ENCODE measurements around the gene NOXA1. TPM values are rescaled to one million over a fixed set of nuclear protein-coding genes. Genes with fewer than 3 reads are reported as not detected.
A peak's percentile ranks its signal among the peaks of the same experiment; 100 is the strongest.
"Not testable (repeated sequence)": the region's sequence is repeated elsewhere in the genome, so short reads cannot be mapped to it uniquely, and the experiment has no call there.

The NOXA1 gene
- total RNA-seq, 1 donor from 2014 or later: 3.3 TPM

DNA sequence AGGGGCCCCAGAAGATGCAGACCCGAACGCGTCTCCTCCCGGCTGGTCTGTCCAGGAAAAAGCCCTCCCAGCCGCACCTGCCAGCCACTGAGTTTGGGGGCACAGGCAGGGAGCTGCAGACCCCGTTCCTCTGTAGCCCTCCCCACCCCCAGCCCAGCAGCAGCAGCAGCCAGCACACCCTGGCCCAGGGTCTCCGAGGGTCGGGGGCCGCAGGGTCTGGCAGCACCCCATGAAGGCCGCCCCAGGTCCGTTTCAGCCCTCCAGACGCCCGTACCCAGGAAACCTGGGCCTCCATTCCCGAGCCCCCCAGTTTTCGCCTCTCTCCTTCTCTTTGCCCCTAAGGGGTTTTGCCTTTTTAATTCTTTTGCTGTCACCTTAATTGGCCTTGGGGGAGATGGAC, 19.9 kb upstream of the NOXA1 start:
- intact Hi-C loops (cut with DNase I): no loop called here
- DNase-seq (ENCODE audit: low spot score): no peak

DNA sequence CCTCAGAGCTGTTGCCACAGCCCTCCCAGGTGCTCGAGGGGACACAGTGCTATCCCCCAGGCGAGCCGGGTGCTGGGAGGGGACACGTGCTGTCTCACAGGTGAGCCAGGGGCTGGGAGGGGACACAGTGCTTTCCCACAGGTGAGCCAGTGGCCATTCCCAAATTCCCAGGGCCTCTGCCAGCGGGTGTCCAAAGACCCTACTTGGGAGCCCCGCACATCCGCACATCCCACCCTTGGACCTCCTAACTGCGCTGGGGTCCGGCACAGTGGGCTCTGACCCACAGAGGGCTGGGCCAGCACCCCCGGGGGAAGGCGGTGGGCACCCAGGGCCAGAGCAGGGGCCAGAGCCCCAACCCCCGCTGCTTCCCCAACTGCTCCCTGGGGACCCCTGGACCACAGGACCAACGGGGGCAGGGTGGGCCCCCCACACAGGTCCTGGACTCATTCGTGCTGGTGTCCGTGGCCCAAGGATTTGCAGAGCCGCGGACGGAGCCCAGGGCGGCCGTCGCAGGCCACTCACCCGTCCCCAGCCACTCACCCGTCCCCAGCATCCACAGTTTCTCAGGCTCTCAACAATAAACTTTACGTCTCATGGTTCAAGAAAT, 18.1 kb upstream of the NOXA1 start:
- intact Hi-C loops (cut with DNase I): no loop called here

DNA sequence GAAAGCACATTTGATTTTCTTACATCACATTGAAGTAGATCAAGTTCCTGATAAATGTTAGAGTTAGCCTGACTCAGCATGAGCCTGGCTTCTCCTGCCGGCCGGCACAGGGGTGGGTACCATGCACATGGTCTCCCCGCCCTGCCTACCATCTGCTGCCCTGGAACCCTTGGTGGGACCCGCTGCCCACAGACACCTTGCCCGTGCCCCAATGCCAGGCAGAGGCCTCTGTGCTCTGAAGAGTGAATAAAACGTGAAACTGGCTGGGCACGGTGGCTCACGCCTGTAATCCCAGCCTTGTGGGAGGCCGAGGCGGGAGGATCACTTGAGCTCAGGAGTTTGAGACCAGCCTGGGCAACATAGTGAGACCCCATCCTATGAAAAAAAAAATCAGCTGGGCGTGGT, 17.5 kb upstream of the NOXA1 start:
- DNase-seq (ENCODE audit: low spot score): no peak
- intact Hi-C loops (cut with DNase I): loop anchor here (2.0 kb wide), 1 partner anchor 111 kb away; no protein-coding TSS in a partner anchor

More for the DNA sequence above, 18.1 kb upstream of the NOXA1 start:
- DNase-seq (ENCODE audit: low spot score): no peak

DNA sequence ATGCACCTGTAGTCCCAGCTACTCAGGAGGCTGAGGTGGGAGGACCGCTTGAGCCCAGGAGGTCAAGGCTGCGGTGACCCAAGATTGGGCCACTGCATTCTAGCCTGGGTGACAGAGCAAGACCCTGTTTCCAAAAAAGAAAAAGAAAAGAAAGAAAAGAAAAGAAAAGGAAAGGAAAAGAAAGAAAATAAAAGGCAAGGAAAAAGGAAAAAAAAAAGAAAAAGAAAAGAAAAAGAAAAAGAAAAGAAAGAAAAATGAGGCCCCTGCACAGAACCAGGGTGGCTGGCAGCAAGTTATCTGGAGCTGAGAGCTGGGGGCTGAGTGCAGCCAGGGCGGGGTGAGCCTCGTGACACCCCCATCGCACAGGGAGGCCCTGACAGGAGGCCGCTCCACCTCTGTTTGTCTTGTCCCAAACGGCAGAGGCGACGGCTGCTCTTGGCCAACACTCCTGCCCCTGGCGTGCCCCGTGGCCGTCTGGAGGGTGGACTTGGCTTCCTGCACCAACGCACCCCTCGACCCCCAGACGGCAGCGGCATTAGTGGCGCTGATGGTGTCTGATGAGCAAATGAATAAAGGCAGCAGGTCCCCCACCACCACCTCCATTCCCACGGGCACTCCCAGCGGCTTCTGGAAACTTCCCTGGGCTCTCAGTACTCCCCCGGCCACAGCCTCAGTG, 17.0 kb upstream of the NOXA1 start:
- no peak for DNase-seq (ENCODE audit: low spot score)
- intact Hi-C loops (cut with DNase I): loop anchor here (2.0 kb wide), 1 partner anchor 111 kb away; no protein-coding TSS in a partner anchor

DNA sequence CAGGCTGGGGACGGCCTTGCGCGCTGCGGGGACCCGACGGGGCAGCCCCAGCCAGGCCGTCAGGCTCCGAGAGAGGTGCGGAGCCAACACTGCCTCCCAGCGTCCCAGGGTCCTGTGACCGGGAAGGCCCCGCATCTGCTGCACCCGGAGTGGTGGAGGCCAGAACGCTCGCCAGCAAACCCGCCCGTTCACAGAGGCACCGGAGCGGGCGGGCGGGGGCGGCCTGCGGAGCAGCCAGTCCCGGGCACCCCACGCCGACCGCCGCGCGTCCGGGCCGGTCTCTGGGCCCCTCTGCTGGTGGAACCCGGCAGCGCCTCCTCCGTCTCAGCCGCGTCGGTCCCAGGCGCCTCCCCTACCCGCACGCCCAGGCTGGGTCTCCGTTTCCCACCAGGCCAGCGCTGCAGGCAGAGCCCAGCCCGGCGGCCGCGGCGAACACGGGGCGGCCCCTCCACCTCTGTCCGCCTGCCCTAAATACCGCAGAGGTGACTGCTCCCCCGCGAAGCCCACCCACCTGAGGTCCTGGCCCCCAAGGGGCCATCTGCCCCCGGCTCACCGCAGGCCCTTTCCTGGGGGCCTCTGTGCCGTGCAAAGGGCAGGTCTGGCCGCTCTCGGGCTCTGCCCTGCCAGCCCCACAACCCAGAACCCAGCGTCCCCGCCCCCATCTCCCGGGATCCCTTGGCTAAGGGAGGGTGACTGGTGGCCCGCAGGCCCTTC, 16.2 kb upstream of the NOXA1 start:
- intact Hi-C loops (cut with DNase I): loop anchor here (2.0 kb wide), 1 partner anchor 112 kb away; no protein-coding TSS in a partner anchor
- DNase-seq (ENCODE audit: low spot score): no peak

DNA sequence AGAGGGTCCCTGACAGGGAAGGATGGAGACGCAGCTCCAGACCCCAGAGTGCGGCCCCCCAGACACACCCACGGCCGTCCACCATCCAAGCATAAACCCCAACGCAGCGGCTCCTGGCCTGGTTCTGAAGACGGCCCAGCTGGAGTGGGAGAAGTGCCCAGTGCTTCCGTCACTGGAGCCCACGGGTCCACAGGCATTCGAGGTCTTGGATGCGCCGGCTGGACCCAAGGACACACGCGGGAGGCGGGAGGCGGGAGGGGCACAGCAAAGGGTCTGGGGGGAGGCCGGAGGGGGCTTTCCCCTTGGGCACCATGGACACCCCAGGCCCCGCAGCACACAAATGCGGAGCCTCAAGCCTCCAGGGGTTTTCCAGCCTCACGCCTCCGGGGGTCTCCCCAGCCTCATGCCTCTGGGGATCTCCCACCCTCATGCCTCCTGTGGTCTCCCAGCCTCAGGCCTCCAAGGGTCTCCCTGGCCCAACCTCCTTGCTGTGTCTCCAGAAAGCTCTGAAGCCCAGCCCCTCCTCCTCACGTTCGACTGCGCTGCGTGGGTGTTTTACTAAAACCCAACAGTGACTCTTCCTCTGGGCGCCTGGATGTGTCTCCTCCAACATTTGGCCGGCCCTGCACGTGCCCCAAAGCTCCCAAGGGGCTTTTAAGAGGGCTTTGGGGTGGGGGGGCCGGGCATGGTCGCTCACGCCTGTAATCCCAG, 15.4 kb upstream of the NOXA1 start:
- no peak for DNase-seq (ENCODE audit: low spot score)
- intact Hi-C loops (cut with DNase I): loop anchor here (1.0 to 2.0 kb wide), 2 partner anchors 113 to 167 kb away; no protein-coding TSS in a partner anchor

DNA sequence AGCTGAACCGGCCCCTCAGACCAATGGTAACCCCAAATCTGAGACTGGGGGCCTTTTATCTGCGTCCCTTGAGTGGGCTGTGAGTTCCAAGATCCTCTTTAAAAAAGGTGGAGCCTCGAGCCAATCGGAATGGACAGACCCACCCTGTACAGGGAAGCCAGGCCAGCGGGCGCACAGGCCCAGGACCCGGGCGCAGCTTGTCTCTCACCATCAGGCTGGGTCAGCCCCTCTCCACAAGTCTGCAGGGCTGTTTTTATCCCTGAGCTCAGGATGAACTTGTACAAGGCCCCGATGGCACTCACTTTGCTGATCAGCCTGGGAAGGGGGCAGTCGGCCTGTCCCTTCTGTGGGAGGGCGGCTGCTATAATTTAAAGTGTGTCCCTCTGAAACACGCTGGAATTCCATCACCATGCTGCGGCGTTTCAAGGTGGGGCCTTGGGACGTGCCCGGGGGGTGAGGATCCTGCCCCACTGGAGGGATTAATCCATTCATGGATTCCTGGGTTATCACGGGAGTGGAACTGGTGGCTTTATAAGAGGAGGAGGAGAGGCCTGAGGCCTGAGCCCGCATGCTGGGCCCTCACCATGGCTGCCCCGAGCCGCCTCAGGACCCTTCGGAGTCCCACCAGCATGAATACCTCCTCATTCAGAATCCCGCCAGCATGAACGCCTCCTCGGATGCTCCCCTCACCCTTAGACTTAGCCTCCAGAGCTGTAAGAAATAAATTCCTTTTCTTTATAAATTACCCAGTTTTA, 14.4 kb upstream of the NOXA1 start:
- intact Hi-C loops (cut with DNase I): loop anchor here (1.0 kb wide), 1 partner anchor 169 kb away; no protein-coding TSS in a partner anchor
- DNase-seq (ENCODE audit: low spot score): no peak

DNA sequence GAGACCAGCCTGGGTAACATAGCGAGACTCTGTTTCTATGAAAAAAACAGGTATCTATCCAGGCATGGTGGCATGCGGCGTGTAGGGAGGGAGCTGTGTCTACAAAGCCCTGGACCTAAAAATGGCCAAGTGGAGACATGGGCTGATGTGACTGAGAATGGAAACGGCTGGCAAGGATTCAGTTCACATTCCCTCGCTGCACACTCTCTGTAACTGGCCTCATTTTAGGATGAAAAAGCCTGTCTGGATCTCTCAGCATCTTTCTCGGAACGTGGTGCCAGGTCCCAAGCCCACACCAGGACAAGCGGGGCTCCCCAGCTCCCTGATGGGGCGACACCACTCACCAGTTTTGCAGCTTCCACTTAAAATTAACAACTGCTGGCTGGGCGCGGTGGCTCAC, 13.7 kb upstream of the NOXA1 start:
- intact Hi-C loops (cut with DNase I): no loop called here
- DNase-seq (ENCODE audit: low spot score): no peak

DNA sequence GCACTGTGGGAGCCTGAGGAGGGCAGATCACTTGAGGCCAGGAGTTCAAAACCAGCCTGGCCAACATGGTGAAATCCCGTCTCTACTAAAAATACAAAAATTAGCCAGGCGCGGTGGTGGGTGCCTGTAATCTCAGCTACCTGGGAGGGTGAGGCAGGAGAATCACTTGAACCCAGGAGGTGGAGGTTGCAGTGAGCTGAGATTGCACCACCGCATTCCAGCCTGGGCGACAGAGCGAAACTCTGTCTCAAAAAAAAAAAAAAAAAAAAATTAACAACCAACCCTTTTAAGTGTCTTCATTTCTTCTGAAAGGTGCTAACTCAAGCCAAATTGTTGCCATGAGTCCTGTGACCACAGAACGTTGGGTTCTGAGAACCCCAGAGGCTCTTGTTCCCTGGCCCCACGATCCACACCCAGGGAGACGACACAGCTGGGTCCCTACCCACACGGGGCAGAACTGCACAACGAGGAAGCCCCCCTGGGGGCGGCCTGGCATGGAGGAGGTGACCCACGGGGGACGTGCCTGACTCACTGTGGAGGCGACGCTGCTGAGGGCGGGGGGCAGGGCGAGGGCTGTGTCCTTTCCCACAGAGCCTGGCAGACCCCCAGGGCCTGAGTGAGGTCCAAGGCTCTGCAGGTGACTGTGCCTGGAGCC, 12.8 kb upstream of the NOXA1 start:
- DNase-seq (ENCODE audit: low spot score); intact Hi-C loops (cut with DNase I): not testable (repeated sequence)

DNA sequence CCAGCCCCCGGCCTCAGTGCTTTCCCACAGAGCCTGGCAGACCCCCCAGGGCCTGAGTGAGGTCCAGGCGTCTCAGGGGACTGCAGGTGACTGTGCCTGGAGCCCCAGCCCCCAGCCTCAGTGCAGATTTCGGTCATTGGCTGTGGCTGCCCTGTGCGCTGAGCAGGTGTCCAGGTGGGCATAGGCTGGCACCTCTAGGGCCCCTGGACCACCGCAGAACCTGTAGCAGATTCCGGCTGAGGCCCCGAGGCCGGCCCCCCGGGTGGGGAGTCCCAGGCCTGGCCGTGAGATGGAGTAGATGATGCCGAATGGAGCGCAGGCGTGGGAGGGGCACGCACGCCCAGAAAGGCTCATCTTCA, 12.3 kb upstream of the NOXA1 start:
- intact Hi-C loops (cut with DNase I): no loop called here
- no peak for DNase-seq (ENCODE audit: low spot score)

DNA sequence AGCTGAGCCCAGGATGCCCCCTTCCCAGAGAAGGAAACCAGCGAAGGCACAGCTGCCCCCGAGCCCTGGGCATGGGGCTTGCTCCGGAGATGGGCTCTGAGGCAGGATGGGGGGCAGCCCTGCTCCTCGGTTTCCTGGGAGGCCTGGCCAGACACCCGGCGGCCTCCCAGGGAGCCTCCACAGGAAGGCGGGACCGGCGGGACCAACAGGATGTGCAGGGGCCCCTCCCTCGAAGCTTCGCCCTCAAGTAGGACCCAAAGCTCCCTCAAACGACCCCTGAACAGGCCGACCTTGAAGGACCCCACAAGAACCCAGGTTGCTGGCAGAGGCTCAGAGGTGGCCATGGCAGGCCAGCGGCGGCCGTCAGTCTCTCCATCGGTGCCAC, 11.9 kb upstream of the NOXA1 start:
- DNase-seq (ENCODE audit: low spot score): no peak
- intact Hi-C loops (cut with DNase I): no loop called here

DNA sequence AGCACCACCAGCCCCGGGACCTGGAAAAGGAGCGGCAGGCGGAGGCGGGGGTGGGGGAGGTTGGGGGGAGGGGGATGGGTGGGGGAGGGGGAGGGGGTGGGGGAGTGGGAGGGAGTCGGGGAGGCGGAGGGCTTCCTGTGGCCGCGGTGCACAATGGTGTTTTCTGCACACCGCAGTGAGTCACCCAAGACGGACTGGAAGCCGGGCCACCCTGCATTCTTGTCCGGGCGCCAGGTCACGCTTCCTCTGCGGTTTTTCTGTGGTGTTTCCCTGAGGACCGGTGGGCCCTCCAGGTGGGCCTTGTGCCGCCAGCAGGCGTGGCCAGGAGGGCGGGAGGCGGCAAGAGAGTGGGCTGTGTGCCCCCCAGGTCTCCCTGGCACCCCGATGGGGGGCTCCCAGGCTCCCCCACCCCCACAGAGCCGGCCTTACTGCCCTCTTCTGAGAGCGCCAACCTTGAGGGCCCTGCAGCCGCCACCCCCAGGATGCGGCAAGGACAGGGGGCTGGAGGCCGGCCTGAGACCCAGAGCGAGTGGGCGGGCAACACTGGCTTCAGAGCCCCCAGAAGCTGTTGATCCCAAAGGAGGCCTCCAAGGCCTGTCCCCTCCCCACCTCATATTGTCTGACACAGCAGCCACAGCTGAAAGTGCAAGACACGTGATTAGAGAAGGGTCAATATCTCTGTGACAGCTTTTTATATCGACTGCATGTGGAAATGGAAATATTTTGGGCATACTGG, 11.4 kb upstream of the NOXA1 start:
- peak; percentile 87 for DNase-seq (ENCODE audit: low spot score)
- intact Hi-C loops (cut with DNase I): no loop called here

DNA sequence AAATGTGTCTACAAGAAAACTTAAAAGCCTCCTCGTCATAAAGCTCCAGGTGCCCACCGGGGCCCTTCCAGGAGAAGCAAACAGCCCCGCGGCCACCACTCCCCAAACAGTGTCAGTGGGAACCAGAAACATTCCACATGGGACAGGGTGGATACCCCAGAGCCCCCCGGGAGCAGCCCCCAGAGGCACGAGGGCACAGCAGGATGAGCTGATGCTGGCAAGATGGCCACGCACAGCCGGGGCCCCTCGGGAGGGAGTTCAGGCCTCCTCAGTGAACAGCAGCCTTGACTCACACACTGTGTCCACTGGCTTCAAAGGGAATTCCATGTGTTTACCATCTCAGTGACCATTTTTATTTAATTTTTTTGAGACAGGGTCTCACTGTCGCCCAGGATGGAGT, 10.8 kb upstream of the NOXA1 start:
- DNase-seq (ENCODE audit: low spot score): no peak
- intact Hi-C loops (cut with DNase I): no loop called here

DNA sequence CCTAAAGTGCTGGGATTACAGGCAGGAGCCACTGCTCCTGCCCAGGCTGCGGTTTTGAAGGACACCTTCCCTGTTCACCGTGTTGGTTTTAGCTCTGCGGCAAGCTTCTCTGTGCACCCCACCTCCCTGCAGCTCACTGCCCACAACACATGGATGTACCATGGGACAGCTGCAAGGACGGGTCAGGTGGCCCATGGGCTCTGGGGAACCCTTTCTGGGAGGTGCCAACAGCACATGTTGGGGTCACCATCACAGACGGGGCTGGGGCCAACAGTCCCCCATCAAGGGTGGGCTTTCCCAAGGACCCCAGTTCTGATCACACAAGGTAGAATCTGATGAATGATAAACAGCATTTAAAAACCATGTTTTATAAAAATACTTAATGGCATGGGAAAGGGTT, 7.7 kb upstream of the NOXA1 start:
- DNase-seq (ENCODE audit: low spot score): no peak
- intact Hi-C loops (cut with DNase I): no loop called here

DNA sequence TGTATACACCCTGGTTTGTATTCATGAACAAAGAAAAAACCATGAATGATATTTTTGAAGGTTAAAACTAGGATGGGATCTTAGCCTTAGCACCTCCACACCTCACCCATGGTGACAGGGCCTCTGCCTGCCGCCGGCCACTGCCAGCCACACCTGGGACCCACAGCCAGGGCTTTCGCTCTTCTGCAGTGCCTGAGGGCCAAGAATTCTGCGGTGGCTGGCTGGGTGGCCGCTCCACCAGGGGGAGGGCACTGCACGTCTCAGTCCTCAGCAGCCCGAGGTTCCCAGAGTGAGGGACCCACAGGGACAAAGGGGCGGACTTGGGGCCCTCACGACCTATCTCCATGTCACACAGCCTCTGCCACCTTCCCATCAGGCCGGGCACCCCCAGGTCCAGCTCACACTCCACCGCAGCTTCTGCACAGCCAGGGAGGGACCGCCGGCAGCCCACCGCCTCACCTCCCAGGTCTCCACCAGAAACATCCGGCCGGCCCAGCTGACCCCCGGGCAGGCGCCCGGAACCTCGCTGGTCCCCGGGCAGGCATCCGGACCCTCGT, 7.1 kb upstream of the NOXA1 start:
- intact Hi-C loops (cut with DNase I): no loop called here
- no peak for DNase-seq (ENCODE audit: low spot score)

DNA sequence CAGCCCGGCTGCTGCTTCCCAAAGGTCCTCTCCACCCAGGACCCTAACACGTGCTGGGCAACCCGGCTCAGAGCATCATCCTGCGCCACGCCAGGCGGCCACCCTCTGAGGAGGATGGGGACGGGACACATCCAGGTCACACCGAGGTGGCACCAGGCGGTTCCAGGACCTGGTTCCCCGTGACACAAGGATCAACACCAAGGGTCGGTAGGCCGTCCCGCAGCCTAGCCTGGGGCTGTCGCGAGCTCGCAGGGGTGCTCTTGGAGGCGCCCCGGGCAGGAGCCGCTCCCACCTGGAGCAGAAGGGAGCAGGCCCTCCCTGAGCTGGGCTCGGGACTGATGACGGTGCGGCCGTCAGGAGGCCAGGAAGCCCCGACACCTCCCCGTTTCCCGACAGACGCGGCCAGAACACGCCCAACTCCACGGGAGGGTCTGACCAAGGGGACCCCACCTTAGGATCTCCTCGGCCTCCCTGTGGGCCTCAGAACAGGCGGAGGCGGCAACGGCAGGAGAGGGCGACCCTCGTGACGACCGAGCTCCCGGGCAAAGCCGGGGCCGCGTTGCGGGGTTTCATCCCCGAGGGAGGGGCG, 6.5 kb upstream of the NOXA1 start:
- no peak for DNase-seq (ENCODE audit: low spot score)
- intact Hi-C loops (cut with DNase I): no loop called here

DNA sequence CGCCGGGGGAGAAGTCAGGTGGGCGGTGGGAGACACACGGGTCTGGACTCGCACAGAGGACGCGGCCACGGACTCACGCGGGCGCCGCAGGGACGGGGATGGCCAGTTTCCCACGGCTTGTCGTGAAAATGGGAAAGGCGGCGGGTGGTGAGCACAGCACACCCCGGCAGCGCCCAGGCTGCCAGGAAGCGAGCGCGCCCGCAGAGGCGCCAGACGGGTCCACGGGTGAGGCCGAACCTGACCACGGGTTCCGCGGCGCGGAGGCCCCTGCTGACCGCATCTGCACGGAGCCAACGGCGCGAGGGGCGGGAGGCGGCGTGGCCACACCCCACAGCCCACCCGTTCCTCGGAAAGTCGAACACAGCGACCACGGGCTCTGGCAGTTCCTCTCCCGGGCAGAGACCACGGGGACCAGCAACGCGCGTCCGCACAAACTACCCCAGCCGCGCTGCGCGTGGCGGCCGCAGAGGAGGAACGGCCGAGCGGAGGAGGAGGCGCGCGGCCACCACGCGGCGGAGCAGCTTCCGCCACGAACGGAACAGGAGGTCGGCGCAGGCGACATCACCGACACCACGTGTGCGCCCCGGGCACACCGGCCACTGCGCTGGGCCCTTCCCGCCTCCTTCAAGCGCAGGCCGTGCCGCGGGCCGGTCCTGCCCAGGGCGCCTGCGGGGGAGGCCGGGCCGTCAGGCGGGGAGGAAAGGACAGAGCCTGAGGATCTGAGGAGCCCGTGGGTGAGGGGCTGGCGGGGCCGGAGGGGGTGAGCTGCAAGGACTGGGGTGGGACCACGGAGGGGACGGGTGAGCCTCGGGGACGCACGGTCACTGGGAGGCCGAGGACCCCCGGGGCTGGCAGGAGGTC, 5.8 kb upstream of the NOXA1 start:
- intact Hi-C loops (cut with DNase I): no loop called here
- no peak for DNase-seq (ENCODE audit: low spot score)

Measured in cardiac septum (tissue), 1 donor.